Ovary (tissue), 3 donors: Measurements from ENCODE around the gene TENT5C.

Experiments
- CTCF ChIP-seq, 3 donors: fragments of 450-650 bp in 2 of 3; fragments of 200-600 bp in 1 of 3; IDR thresholded peaks; one replicate each; pipeline versions ENCODE4 v1.5.1 to v1.8.0; 2016 to 2022; ENCODE audit warnings: antibody characterized with exemption in 3 of 3, mild to moderate bottlenecking in 1 of 3
- EP300 ChIP-seq: sonication (generic); formaldehyde crosslinking; IDR thresholded peaks from one replicate; pipeline ENCODE4 v1.6.1; 2017; ENCODE audit warnings: antibody characterized with exemption
- POLR2A ChIP-seq: fragments of 450-650 bp; IDR thresholded peaks from one replicate; pipeline ENCODE4 v1.6.1; 2017; ENCODE audit warnings: antibody characterized with exemption, mild to moderate bottlenecking, moderate library complexity
- donor health status: DM: no; HTN: no; CAD: no.

- no peak for TF ChIP-seq POLR2A
- TF ChIP-seq CTCF (IDR thresholded peaks at IDR 0.05), result no peak
- TF ChIP-seq EP300, result no peak
Observed at GRCh38 chr1:117658676-117659075, 52.8 kb downstream of the TENT5C start.
